Uterus (tissue), 2 donors: ENCODE measurements around the gene STK39.

Experiments
- CTCF ChIP-seq, 4 experiments: fragments of 200-600 bp in 2 of 4; fragments of 450-650 bp in 2 of 4; sonication (generic) in 2 of 4; IDR thresholded peaks; one replicate each; pipeline ENCODE4 v1.5.1; 2016 to 2019; ENCODE audit warnings: antibody characterized with exemption in 4 of 4, mild to moderate bottlenecking in 2 of 4, moderate library complexity in 1 of 4
- POLR2A ChIP-seq, 2 donors: fragments of 450-650 bp; IDR thresholded peaks; one replicate each; pipeline ENCODE4 v1.6.1; 2016; ENCODE audit warnings: antibody characterized with exemption in 2 of 2, mild to moderate bottlenecking in 1 of 2, moderate library complexity in 1 of 2

GRCh38 chr2:168290391-168290790, 43.0 kb upstream of the STK39 start:
- TF ChIP-seq CTCF (IDR thresholded peaks at IDR 0.05), result no peak
- TF ChIP-seq POLR2A (IDR thresholded peaks at IDR 0.05), result no peak
